Tibial nerve (tissue), 4 donors: ENCODE measurements around the gene EIF4E. TPM values are rescaled to one million over a fixed set of nuclear protein-coding genes. Genes with fewer than 3 reads are reported as not detected.
"Not testable (repeated sequence)": the region's sequence is repeated elsewhere in the genome, so short reads cannot be mapped to it uniquely, and the experiment has no call there.

Experiments
- DNase-seq, 2 donors: peaks; one replicate each; pipeline ENCODE4 v3.0.0-alpha.2; 2019; ENCODE audit warnings: low spot score in 2 of 2
- H3K27ac ChIP-seq, 4 donors: fragments of 200-600 bp; sonication (generic) in 3 of 4; one replicate each; pipeline ENCODE4 v1.5.1; 2017 to 2019; ENCODE audit warnings: mild to moderate bottlenecking in 1 of 4
- H3K27me3 ChIP-seq, 2 donors: fragments of 200-600 bp; sonication (generic) in 1 of 2; one replicate each; pipeline versions ENCODE4 v1.5.1 to v1.6.0; 2017 to 2019
- H3K36me3 ChIP-seq, 3 donors: fragments of 200-600 bp; sonication (generic); one replicate each; pipeline ENCODE4 v1.5.1; 2018 to 2019
- H3K4me1 ChIP-seq, 4 donors: fragments of 200-600 bp; sonication (generic) in 3 of 4; one replicate each; pipeline ENCODE4 v1.5.1; 2017 to 2019
- H3K4me3 ChIP-seq, 4 donors: fragments of 200-600 bp; sonication (generic) in 3 of 4; one replicate each; pipeline ENCODE4 v1.5.1; 2017 to 2019; ENCODE audit warnings: mild to moderate bottlenecking in 1 of 4, moderate library complexity in 1 of 4
- H3K9me3 ChIP-seq, 4 donors: fragments of 200-600 bp; sonication (generic) in 3 of 4; one replicate each; pipeline ENCODE4 v1.5.1; 2017 to 2019
- CTCF ChIP-seq, 5 experiments: fragments of 200-600 bp in 3 of 5; fragments of 450-650 bp in 2 of 5; sonication (generic) in 3 of 5; IDR thresholded peaks; one replicate each; pipeline ENCODE4 v1.5.1; 2016 to 2019; ENCODE audit warnings: antibody characterized with exemption in 5 of 5, mild to moderate bottlenecking in 3 of 5, moderate library complexity in 2 of 5
- EP300 ChIP-seq, 2 donors: sonication (generic); formaldehyde crosslinking; IDR thresholded peaks; one replicate each; pipeline ENCODE4 v1.6.1; 2017; ENCODE audit warnings: antibody characterized with exemption in 2 of 2, mild to moderate bottlenecking in 1 of 2
- POLR2A ChIP-seq, 2 donors: fragments of 450-650 bp; IDR thresholded peaks; one replicate each; pipeline ENCODE4 v1.6.1; 2017; ENCODE audit warnings: antibody characterized with exemption in 2 of 2, mild to moderate bottlenecking in 2 of 2, moderate library complexity in 2 of 2
- WGBS, 2 donors: methylation state at CpG; one replicate each; pipeline ENCODE4 v1.1.5; 2018; 5-methylcytosine and 5-hydroxymethylcytosine counted together
- total RNA-seq, 4 donors: library from RNA; depleted of rRNA; stranded (reverse); fragments of >200 nt; gene quantifications; one replicate each; pipeline ENCODE4 v1.1.0, GENCODE V29; 2016

EIF4E gene
- total RNA-seq, 4 donors from 2014 or later, result 49.6 to 73.0 (median 63.6) TPM

- H3K4me3 ChIP-seq, result no peak overlapping the region
- WGBS, 2 donors, result 88 to 89% methylated on average over 2 of the region's 2 CpGs
Measured at GRCh38 chr4:98873059-98873458, 55.9 kb downstream of the EIF4E start.

GRCh38 chr4:98872120-98872906 is 56.6 kb downstream of the EIF4E start:
- not testable (repeated sequence) for H3K4me1 ChIP-seq, H3K9me3 ChIP-seq, H3K4me3 ChIP-seq, H3K27me3 ChIP-seq, H3K27ac ChIP-seq, DNase-seq
- 63 to 85% methylated on average over 3 of the region's 3 CpGs for WGBS, 2 donors
- peaks cover 0 to 11% (median 0%) of the 10 kb centered on the region in 3 donors for H3K36me3 ChIP-seq

More at GRCh38 chr4:98873059-98873458, 55.9 kb downstream of the EIF4E start:
- no peak for DNase-seq
- H3K4me1 ChIP-seq, result no peaks in the 10 kb centered on the region
- peaks cover 0 to 18% (median 0%) of the 10 kb centered on the region in 3 donors for H3K36me3 ChIP-seq
- TF ChIP-seq CTCF (IDR thresholded peaks at IDR 0.05) (no peak), EP300 (IDR thresholded peaks at IDR 0.05) (no peak), POLR2A (IDR thresholded peaks at IDR 0.05) (no peak)
- H3K27ac ChIP-seq, result no peak overlapping the region
- no peaks in the 10 kb centered on the region for H3K27me3 ChIP-seq
- no peaks in the 10 kb centered on the region for H3K9me3 ChIP-seq

- no peaks in the 10 kb centered on the region for H3K36me3 ChIP-seq
- no peak for DNase-seq
Measured at GRCh38 chr4:98867648-98868047, 61.3 kb downstream of the EIF4E start.

GRCh38 chr4:98865059-98865458 is 63.9 kb downstream of the EIF4E start:
- no peak for TF ChIP-seq POLR2A (IDR thresholded peaks at IDR 0.05)
- TF ChIP-seq EP300 (IDR thresholded peaks at IDR 0.05), result no peak
- TF ChIP-seq CTCF (IDR thresholded peaks at IDR 0.05), result no peak
- no peaks in the 10 kb centered on the region for H3K9me3 ChIP-seq
- WGBS, 2 donors, result 93 to 94% methylated on average over 6 of the region's 6 CpGs
- no peak for DNase-seq
- H3K27me3 ChIP-seq, result no peaks in the 10 kb centered on the region
- H3K36me3 ChIP-seq, result no peaks in the 10 kb centered on the region
- H3K4me1 ChIP-seq, result no peaks in the 10 kb centered on the region
- no peak overlapping the region for H3K27ac ChIP-seq
- no peak overlapping the region for H3K4me3 ChIP-seq

More at GRCh38 chr4:98867648-98868047, 61.3 kb downstream of the EIF4E start:
- Histone ChIP-seq H3K4me1 (no peaks in the 10 kb centered on the region), H3K27me3 (no peaks in the 10 kb centered on the region), H3K4me3 (no peak overlapping the region), H3K27ac (no peak overlapping the region), H3K9me3 (no peaks in the 10 kb centered on the region)
- WGBS, 2 donors, result 88 to 90% methylated on average over 1 of the region's 1 CpG
- TF ChIP-seq POLR2A (IDR thresholded peaks at IDR 0.05) (no peak), EP300 (IDR thresholded peaks at IDR 0.05) (no peak)

GRCh38 chr4:98864560-98864959 is 64.4 kb downstream of the EIF4E start:
- Histone ChIP-seq H3K9me3 (no peaks in the 10 kb centered on the region), H3K36me3 (no peaks in the 10 kb centered on the region), H3K4me3 (no peak overlapping the region), H3K4me1 (no peaks in the 10 kb centered on the region), H3K27ac (no peak overlapping the region), H3K27me3 (no peaks in the 10 kb centered on the region)
- WGBS, 2 donors, result 79 to 88% methylated on average over 7 of the region's 7 CpGs
- DNase-seq, result no peak
- TF ChIP-seq POLR2A (IDR thresholded peaks at IDR 0.05), result no peak
- no peak for TF ChIP-seq EP300 (IDR thresholded peaks at IDR 0.05)
- TF ChIP-seq CTCF (IDR thresholded peaks at IDR 0.05), result no peak

- no peaks in the 10 kb centered on the region for H3K36me3 ChIP-seq
- no peaks in the 10 kb centered on the region for H3K27me3 ChIP-seq
- no peaks in the 10 kb centered on the region for H3K4me1 ChIP-seq
- H3K27ac ChIP-seq, result no peak overlapping the region
- no peak overlapping the region for H3K4me3 ChIP-seq
- TF ChIP-seq POLR2A (IDR thresholded peaks at IDR 0.05) (no peak), CTCF (IDR thresholded peaks at IDR 0.05) (no peak), EP300 (IDR thresholded peaks at IDR 0.05) (no peak)
- DNase-seq, result no peak
- 71 to 85% methylated on average over 3 of the region's 3 CpGs for WGBS, 2 donors
- no peaks in the 10 kb centered on the region for H3K9me3 ChIP-seq
Measured at GRCh38 chr4:98862371-98862770, 66.6 kb downstream of the EIF4E start.
